Fibroblast of pulmonary artery (primary cell): ENCODE results near the gene PTPRD.

Experiments used
- DNase-seq: peaks from one replicate; pipeline ENCODE4 v3.0.0-alpha.2; 2010; ENCODE audit warnings: low read depth
- H3K4me3 ChIP-seq: replicated peaks from 2 replicates; pipeline ENCODE4 v1.5.1; 2011; ENCODE audit warnings: low read depth, mild to moderate bottlenecking, control low read depth, low read length, moderate library complexity
- CTCF ChIP-seq: IDR thresholded peaks from 2 replicates; pipeline ENCODE4 v1.5.1; 2011; ENCODE audit warnings: mild to moderate bottlenecking, control low read depth, low read length, inconsistent platforms; ENCODE audit errors: missing control alignments

PTPRD gene

GRCh38 chr9:8751406-8751930 lies 1861.3 kb downstream of the PTPRD start:
- no peak overlapping the region for H3K4me3 ChIP-seq
- DNase-seq, result no peak
- TF ChIP-seq CTCF, result no peak

- TF ChIP-seq CTCF, result no peak
- no peak overlapping the region for H3K4me3 ChIP-seq
- DNase-seq, result peak; percentile 1
These were observed 1862.2 kb downstream of the PTPRD start for GRCh38 chr9:8750639-8751051.

DNA sequence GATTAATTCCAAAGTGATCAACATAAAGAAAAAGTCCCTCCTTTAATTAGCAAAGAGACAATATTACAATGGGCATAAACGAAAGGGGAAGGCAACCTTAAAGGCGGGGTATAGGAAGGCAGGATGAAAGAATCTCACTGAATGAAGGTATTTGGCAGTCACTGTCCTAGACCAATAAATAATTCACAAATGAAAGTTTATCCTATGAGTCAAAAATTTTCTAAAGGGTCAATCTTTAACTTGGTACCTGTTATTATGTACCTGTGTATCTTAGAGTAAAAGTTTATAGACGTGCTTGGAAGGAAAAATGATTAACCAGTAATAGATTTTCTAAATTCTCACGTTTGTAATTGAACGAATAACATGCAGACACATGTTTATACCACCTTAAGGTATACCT lies 1867.5 kb downstream of the PTPRD start:
- no peak for TF ChIP-seq CTCF
- no peak overlapping the region for H3K4me3 ChIP-seq
- DNase-seq, result no peak

- no peak for TF ChIP-seq CTCF
- no peak overlapping the region for H3K4me3 ChIP-seq
- DNase-seq, result no peak
These were observed 1873.9 kb downstream of the PTPRD start for GRCh38 chr9:8738945-8739344.

DNA sequence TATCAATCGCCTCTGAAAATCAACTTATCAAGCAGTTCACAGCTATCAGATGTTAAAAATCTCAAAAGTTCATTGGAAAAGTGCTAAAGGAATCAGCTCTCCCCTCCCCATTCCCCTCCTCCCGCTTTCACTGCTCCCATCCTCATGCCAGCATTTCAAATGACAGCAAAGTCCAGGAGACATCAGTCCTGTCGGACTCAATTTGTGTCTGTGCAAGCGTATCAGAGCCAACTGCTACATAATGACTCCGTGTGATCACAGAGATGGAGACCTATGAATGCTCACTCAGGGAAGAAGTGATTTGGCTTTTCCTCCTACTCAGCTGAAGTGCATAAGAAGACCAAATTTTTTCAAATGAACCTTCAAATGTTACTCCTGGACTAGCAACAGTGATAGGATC lies 1876.0 kb downstream of the PTPRD start:
- H3K4me3 ChIP-seq, result no peak overlapping the region
- DNase-seq, result no peak
- no peak for TF ChIP-seq CTCF

DNA sequence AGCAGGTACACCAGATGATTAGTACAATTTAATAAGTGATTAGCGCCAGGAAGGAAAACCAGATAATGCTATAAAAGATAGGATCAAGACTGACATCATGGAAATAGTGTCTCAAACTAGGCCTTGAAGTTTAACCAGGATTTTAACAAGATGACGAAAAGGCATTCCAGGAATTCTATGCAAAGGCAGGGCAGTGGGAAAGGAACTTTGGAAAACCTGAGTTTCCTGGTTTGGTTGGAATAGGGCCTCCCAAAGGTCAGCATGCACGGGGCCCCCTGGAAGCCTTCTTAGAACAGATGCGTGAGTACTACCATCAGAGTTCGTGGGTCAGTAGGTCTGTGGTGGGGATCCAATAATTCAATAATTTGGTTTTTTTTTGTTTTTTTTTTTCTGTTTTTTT lies 1878.0 kb downstream of the PTPRD start:
- no peak for DNase-seq
- no peak for TF ChIP-seq CTCF
- no peak overlapping the region for H3K4me3 ChIP-seq

DNA sequence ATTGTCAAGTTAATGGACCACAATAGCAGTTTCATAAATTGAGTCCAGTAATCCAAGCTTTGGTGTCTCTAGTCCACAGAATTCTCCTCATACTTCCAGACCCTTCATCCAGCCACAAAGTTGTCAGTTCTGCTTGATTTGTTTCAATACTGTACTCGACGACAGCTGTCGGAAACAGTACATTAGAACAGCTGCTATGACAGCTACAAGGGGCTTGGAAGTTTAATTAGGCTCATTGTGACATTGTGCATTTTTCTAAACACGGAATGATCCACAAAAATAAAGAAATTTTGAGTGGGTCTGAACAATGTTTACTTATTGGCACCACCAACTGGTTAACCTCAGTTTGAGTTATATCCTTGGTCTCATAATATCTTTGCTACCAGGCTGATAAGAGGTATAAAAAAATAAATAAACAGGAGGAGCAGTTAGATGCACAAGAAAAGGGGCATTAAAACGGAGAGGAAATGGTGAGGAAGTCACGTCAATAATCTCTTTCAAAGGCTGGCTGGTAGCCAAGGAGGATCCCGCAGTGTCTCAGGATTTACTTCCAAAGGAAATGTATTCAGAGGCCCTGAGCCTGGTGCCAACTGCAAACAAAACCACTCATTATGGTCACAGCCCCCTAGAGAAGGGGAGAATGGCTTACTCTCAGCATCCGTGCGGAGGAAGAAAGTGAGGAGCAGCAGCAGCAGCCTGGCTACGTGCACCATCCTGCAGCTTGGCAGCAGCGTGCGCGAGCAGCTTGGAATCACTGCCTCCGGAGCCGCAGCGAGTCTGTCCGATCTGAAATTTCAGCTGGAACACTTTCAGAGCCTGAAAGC lies 1879.5 kb downstream of the PTPRD start:
- TF ChIP-seq CTCF, result no peak
- peak; percentile 16 for DNase-seq
- no peak overlapping the region for H3K4me3 ChIP-seq
